GM12865 (cell line): ENCODE results near the gene PPEF1.
A peak's percentile ranks its signal among the peaks of the same experiment; 100 is the strongest.
"Not testable (repeated sequence)": the region's sequence is repeated elsewhere in the genome, so short reads cannot be mapped to it uniquely, and the experiment has no call there.

Experiments used
- DNase-seq: peaks from one replicate; pipeline ENCODE4 v3.0.0; 2010; ENCODE audit warnings: low read depth
- H3K4me3 ChIP-seq: 2 replicates; pipeline ENCODE4 v1.5.1; 2011; ENCODE audit warnings: mild to moderate bottlenecking, low read depth, low read length, control low read depth
- CTCF ChIP-seq: IDR thresholded peaks from 2 replicates; pipeline ENCODE4 v1.5.1; 2011; ENCODE audit warnings: low read length, control low read depth, low read depth, inconsistent platforms; ENCODE audit not compliant: insufficient read depth; ENCODE audit errors: missing control alignments

The PPEF1 gene

GRCh38 chrX:18722500-18723071 lies 15.1 kb downstream of the PPEF1 start:
- no peak for TF ChIP-seq CTCF
- no peak overlapping the region for H3K4me3 ChIP-seq
- DNase-seq = no peak

- TF ChIP-seq CTCF = no peak
- no peak overlapping the region for H3K4me3 ChIP-seq
- peak; percentile 26 for DNase-seq
Measured at GRCh38 chrX:18725310-18725943, 18.0 kb downstream of the PPEF1 start.

- TF ChIP-seq CTCF = no peak
- no peak for DNase-seq
- H3K4me3 ChIP-seq = no peak overlapping the region
Measured at GRCh38 chrX:18733287-18733686, 25.8 kb downstream of the PPEF1 start.

GRCh38 chrX:18739609-18740008 lies 32.2 kb downstream of the PPEF1 start:
- H3K4me3 ChIP-seq, DNase-seq: not testable (repeated sequence)

GRCh38 chrX:18748499-18748898 lies 41.1 kb downstream of the PPEF1 start:
- no peak for DNase-seq
- no peak for TF ChIP-seq CTCF
- no peak overlapping the region for H3K4me3 ChIP-seq

- no peak for TF ChIP-seq CTCF
- no peak overlapping the region for H3K4me3 ChIP-seq
- peak; percentile 43 for DNase-seq
Measured at GRCh38 chrX:18753631-18754030, 46.2 kb downstream of the PPEF1 start.

- TF ChIP-seq CTCF = no peak
- DNase-seq = no peak
- no peak overlapping the region for H3K4me3 ChIP-seq
Measured at GRCh38 chrX:18755651-18756050, 48.2 kb downstream of the PPEF1 start.
